Mesodermal cell (in vitro differentiated cells): Measurements from ENCODE around the gene TAF11L14.
"Not testable (repeated sequence)": the region's sequence is repeated elsewhere in the genome, so short reads cannot be mapped to it uniquely, and the experiment has no call there.

ENCODE experiments used
- H3K27ac ChIP-seq: 2 replicates; pipeline ENCODE4 v1.7.0; 2013; ENCODE audit warnings: mild to moderate bottlenecking, low read depth, low read length, moderate library complexity; ENCODE audit not compliant: severe bottlenecking
- H3K36me3 ChIP-seq: 2 replicates; pipeline ENCODE4 v1.7.1; 2013; ENCODE audit warnings: mild to moderate bottlenecking, low read length, moderate library complexity; ENCODE audit not compliant: control insufficient read depth, insufficient read depth
- H3K4me1 ChIP-seq: one replicate; pipeline ENCODE4 v1.7.1; 2013; ENCODE audit warnings: mild to moderate bottlenecking, low read length; ENCODE audit not compliant: insufficient read depth, control insufficient read depth, poor library complexity, severe bottlenecking
- H3K4me3 ChIP-seq: 2 replicates; pipeline ENCODE4 v1.7.0; 2013; ENCODE audit warnings: low read length, control low read depth, mild to moderate bottlenecking; ENCODE audit not compliant: insufficient read depth, poor library complexity, severe bottlenecking; ENCODE audit errors: extremely low read depth
- H3K9me3 ChIP-seq: 2 replicates; pipeline ENCODE4 v1.7.1; 2013; ENCODE audit warnings: mild to moderate bottlenecking, low read length, moderate library complexity; ENCODE audit not compliant: control insufficient read depth
- WGBS, 2 experiments: methylation state at CpG; one replicate each; pipeline ENCODE4 v1.1.5; 2013; ENCODE audit warnings: missing lambda C conversion rate in 2 of 2; ENCODE audit not compliant: insufficient coverage in 2 of 2; 5-methylcytosine and 5-hydroxymethylcytosine counted together

Gene TAF11L14

GRCh38 chr5:17620627-17621026 lies 13.6 kb upstream of the TAF11L14 start:
- H3K4me1 ChIP-seq, result no peaks in the 10 kb centered on the region
- H3K36me3 ChIP-seq, result no peaks in the 10 kb centered on the region
- H3K4me3 ChIP-seq, result no peak overlapping the region
- no peaks in the 10 kb centered on the region for H3K9me3 ChIP-seq
- WGBS, 2 experiments, result 72 to 84% methylated on average over 11 to 15 of the region's 17 CpGs
- H3K27ac ChIP-seq, result no peak overlapping the region

- H3K4me1 ChIP-seq, result no peaks in the 10 kb centered on the region
- no peaks in the 10 kb centered on the region for H3K9me3 ChIP-seq
- WGBS, 2 experiments, result 96 to 98% methylated on average over 10 to 11 of the region's 11 CpGs
- no peak overlapping the region for H3K4me3 ChIP-seq
- no peak overlapping the region for H3K27ac ChIP-seq
- H3K36me3 ChIP-seq, result no peaks in the 10 kb centered on the region
These were observed 8.6 kb upstream of the TAF11L14 start for GRCh38 chr5:17625686-17626085.

- no CpG with 5 or more reads among the region's 12 CpGs for WGBS, 2 experiments
- not testable (repeated sequence) for H3K36me3 ChIP-seq, H3K27ac ChIP-seq
These were observed 2.5 kb upstream of the TAF11L14 start, which contains the start of gene TAF11L13 for GRCh38 chr5:17631788-17632187. TAF11L13 (plus strand) TSS chr5:17632088.

GRCh38 chr5:17649232-17649631 lies 15.0 kb downstream of the TAF11L14 start:
- 90 to 99% methylated on average over 2 to 8 of the region's 10 CpGs for WGBS, 2 experiments

More at GRCh38 chr5:17631788-17632187, 2.5 kb upstream of the TAF11L14 start, which contains the start of gene TAF11L13:
- not testable (repeated sequence) for H3K4me1 ChIP-seq, H3K4me3 ChIP-seq, H3K9me3 ChIP-seq

GRCh38 chr5:17655201-17655759 lies 21.0 kb downstream of the TAF11L14 start:
- H3K4me3 ChIP-seq, H3K9me3 ChIP-seq, H3K36me3 ChIP-seq, H3K4me1 ChIP-seq, H3K27ac ChIP-seq: not testable (repeated sequence)
- 96% methylated on average over 10 to 27 of the region's 32 CpGs for WGBS, 2 experiments

More at GRCh38 chr5:17649232-17649631, 15.0 kb downstream of the TAF11L14 start:
- not testable (repeated sequence) for H3K36me3 ChIP-seq, H3K4me1 ChIP-seq, H3K9me3 ChIP-seq, H3K4me3 ChIP-seq, H3K27ac ChIP-seq

- no peaks in the 10 kb centered on the region for H3K4me1 ChIP-seq
- H3K36me3 ChIP-seq, result no peaks in the 10 kb centered on the region
- H3K4me3 ChIP-seq, result no peak overlapping the region
- H3K27ac ChIP-seq, result no peak overlapping the region
- no peaks in the 10 kb centered on the region for H3K9me3 ChIP-seq
- WGBS, 2 experiments, result 80% methylated on average over 1 of the region's 6 CpGs; no CpG with 5 or more reads in 1 of the 2 experiments
These were observed 21.7 kb downstream of the TAF11L14 start for GRCh38 chr5:17655921-17656320.

GRCh38 chr5:17663182-17663581 lies 28.9 kb downstream of the TAF11L14 start:
- Histone ChIP-seq H3K27ac (no peak overlapping the region), H3K4me1 (no peaks in the 10 kb centered on the region), H3K9me3 (no peaks in the 10 kb centered on the region), H3K4me3 (no peak overlapping the region), H3K36me3 (no peaks in the 10 kb centered on the region)
- 88 to 93% methylated on average over 2 to 7 of the region's 8 CpGs for WGBS, 2 experiments

GRCh38 chr5:17665836-17666235 lies 31.6 kb downstream of the TAF11L14 start:
- H3K36me3 ChIP-seq, result no peaks in the 10 kb centered on the region
- no peak overlapping the region for H3K27ac ChIP-seq
- H3K4me3 ChIP-seq, result no peak overlapping the region
- H3K4me1 ChIP-seq, result no peaks in the 10 kb centered on the region
- 100% methylated on average over 1 of the region's 2 CpGs for WGBS, 2 experiments
- H3K9me3 ChIP-seq, result no peaks in the 10 kb centered on the region

- Histone ChIP-seq H3K4me3 (no peak overlapping the region), H3K27ac (no peak overlapping the region), H3K4me1 (no peaks in the 10 kb centered on the region), H3K36me3 (no peaks in the 10 kb centered on the region), H3K9me3 (no peaks in the 10 kb centered on the region)
- no CpG with 5 or more reads among the region's 3 CpGs for WGBS, 2 experiments
These were observed 32.5 kb downstream of the TAF11L14 start for GRCh38 chr5:17666726-17667235.

GRCh38 chr5:17670353-17670752 lies 36.1 kb downstream of the TAF11L14 start:
- Histone ChIP-seq H3K9me3 (no peaks in the 10 kb centered on the region), H3K27ac (no peak overlapping the region), H3K36me3 (no peaks in the 10 kb centered on the region), H3K4me3 (no peak overlapping the region), H3K4me1 (no peaks in the 10 kb centered on the region)
- WGBS, 2 experiments, result 91 to 97% methylated on average over 9 to 13 of the region's 14 CpGs

GRCh38 chr5:17678751-17679324 lies 44.6 kb downstream of the TAF11L14 start:
- H3K27ac ChIP-seq, result no peak overlapping the region
- no peaks in the 10 kb centered on the region for H3K4me1 ChIP-seq
- 91 to 100% methylated on average over 1 to 2 of the region's 4 CpGs for WGBS, 2 experiments
- H3K4me3 ChIP-seq, result no peak overlapping the region
- H3K9me3 ChIP-seq, result no peaks in the 10 kb centered on the region
- no peaks in the 10 kb centered on the region for H3K36me3 ChIP-seq
